Measurements from ENCODE around the gene PARN. TPM values are rescaled to one million over a fixed set of nuclear protein-coding genes. Genes with fewer than 3 reads are reported as not detected.

PARN gene
- total and polyA plus RNA-seq, 2 of the 4 experiments (the other 2 are of a cell fraction) = 24.6 to 25.1 TPM

- no peak overlapping the region for H3K56ac ChIP-seq (ENCODE audit: extremely low read depth, insufficient read depth, low read length)
These were observed 54.0 kb downstream of the PARN start for GRCh38 chr16:14576069-14576468.

More at GRCh38 chr16:14576069-14576468, 54.0 kb downstream of the PARN start:
- ChIA-PET CTCF (no interaction called here), POLR2A (ENCODE audit: unreplicated experiment) (no interaction called here)
- no peak for TF ChIP-seq POLR2A (IDR thresholded peaks at IDR 0.05; ENCODE audit: low read depth, low read length)
- TF ChIP-seq CTCF (conservative IDR thresholded peaks at IDR 0.05; ENCODE audit: low read depth, low read length) = no peak
- TF ChIP-seq BHLHE40 (IDR thresholded peaks at IDR 0.05; ENCODE audit: low read depth, low read length) = no peak
- TF ChIP-seq MAZ (IDR thresholded peaks at IDR 0.05; ENCODE audit: borderline replicate concordance, low read depth, low read length) = no peak
- TF ChIP-seq NFE2L2 (IDR thresholded peaks at IDR 0.05; ENCODE audit: low read depth, low read length) = no peak
- no peak for TF ChIP-seq CEBPB (IDR thresholded peaks at IDR 0.05; ENCODE audit: low read depth, low read length)
- TF ChIP-seq FOS (IDR thresholded peaks at IDR 0.05; ENCODE audit: low read depth, low read length) = no peak
- Histone ChIP-seq H3K36me3 (ENCODE audit: control insufficient read depth, insufficient read depth, low read length) (peaks cover 25% of the 10 kb centered on the region), H3K4me1 (ENCODE audit: control insufficient read depth, insufficient read depth, low read length) (no peaks in the 10 kb centered on the region), H2AK5ac (ENCODE audit: low read depth, low read length) (no peak overlapping the region), H2BK5ac (ENCODE audit: low read depth, low read length, poor library complexity, severe bottlenecking) (no peak overlapping the region), H4K8ac (ENCODE audit: low read depth in 2 of 2, low read length in 2 of 2) (no peak overlapping the region), H3K14ac (replicated peaks; ENCODE audit: low read depth, low read length) (no peak overlapping the region), H3K9ac (ENCODE audit: low read depth, low read length) (no peak overlapping the region), H2AFZ (replicated peaks; ENCODE audit: low read length, poor library complexity) (no peak overlapping the region), H4K91ac (ENCODE audit: insufficient read depth, low read depth, low read length) (no peak overlapping the region), H3K9me3 (ENCODE audit: control insufficient read depth, insufficient read depth, low read length) (no peaks in the 10 kb centered on the region), H3K27ac (ENCODE audit: insufficient read depth, low read length) (no peak overlapping the region), H3K23ac (ENCODE audit: low read depth, low read length) (no peak overlapping the region), H2BK15ac (ENCODE audit: low read depth, low read length) (no peak overlapping the region), H4K5ac (ENCODE audit: low read depth, low read length) (no peak overlapping the region), H3K79me1 (ENCODE audit: low read depth in 1 of 2, low read length in 2 of 2) (no peaks in the 10 kb centered on the region), H3K4ac (ENCODE audit: low read depth, low read length) (no peak overlapping the region), H2AK9ac (replicated peaks; ENCODE audit: low read depth, low read length, poor library complexity) (no peak overlapping the region), H2BK120ac (ENCODE audit: low read depth, low read length) (no peak overlapping the region), H4K20me1 (ENCODE audit: insufficient read depth, low read length) (no peaks in the 10 kb centered on the region), H3K4me3 (ENCODE audit: insufficient read depth, low read depth, low read length) (no peak overlapping the region), H3K4me2 (ENCODE audit: low read depth, low read length) (no peak overlapping the region), H3K9me1 (ENCODE audit: insufficient read depth, low read length) (no peaks in the 10 kb centered on the region), H3K27me3 (ENCODE audit: control insufficient read depth, insufficient read depth, low read length) (no peaks in the 10 kb centered on the region), H2BK20ac (ENCODE audit: low read depth, low read length) (no peak overlapping the region), H3K18ac (ENCODE audit: low read depth, low read length) (no peak overlapping the region)
- BruUV-seq (replicated peaks) = no TSS peak
- dilution Hi-C loops (cut with HindIII; ENCODE audit: low sequenced_read_pairs, unreplicated experiment) = no loop called here
- WGBS, 2 experiments (ENCODE audit: extremely low coverage in 2 of 2, insufficient read length in 1 of 2) = 100% methylated on average over 2 of the region's 3 CpGs; no CpG with 5 or more reads in 1 of the 2 experiments
- intact Hi-C loops (cut with micrococcal nuclease) = no loop called here
- DNase-seq (no peak), ATAC-seq (ENCODE audit: low read depth) (no peak)
- in situ Hi-C loops (cut with MboI; ENCODE audit: low sequenced_read_pairs) = no loop called here
